ENCODE data around the gene MRPL12.
"Not testable (repeated sequence)": the region's sequence is repeated elsewhere in the genome, so short reads cannot be mapped to it uniquely, and the experiment has no call there.

MRPL12 gene

GRCh38 chr17:81702934-81703746 lies at the start of gene MRPL12:
Gene MRPL12 (plus strand): TSS chr17:81703367. CDS start chr17:81703502, 135 bp downstream.
- peak; percentile 81 for DNase-seq

GRCh38 chr17:81655378-81656117 lies 47.6 kb upstream of the MRPL12 start:
- DNase-seq, result no peak

- no peak for DNase-seq
These were observed 46.9 kb upstream of the MRPL12 start, which contains the start of gene PDE6G for GRCh38 chr17:81656118-81656743. Gene PDE6G (minus strand): TSS chr17:81656542. CDS start chr17:81653305, 3,237 bp downstream.

- DNase-seq, result no peak
These were observed 46.3 kb upstream of the MRPL12 start for GRCh38 chr17:81656835-81657234.

GRCh38 chr17:81659038-81659437 lies 44.1 kb upstream of the MRPL12 start:
- DNase-seq, result no peak

GRCh38 chr17:81660441-81660840 lies 42.7 kb upstream of the MRPL12 start:
- DNase-seq, result no peak

- DNase-seq, result no peak
These were observed 41.2 kb upstream of the MRPL12 start for GRCh38 chr17:81662002-81662401.

GRCh38 chr17:81664051-81664470 lies 39.1 kb upstream of the MRPL12 start:
- no peak for DNase-seq

- DNase-seq, result peak; percentile 56
These were observed 37.7 kb upstream of the MRPL12 start for GRCh38 chr17:81665205-81666091.

- no peak for DNase-seq
These were observed 37.1 kb upstream of the MRPL12 start for GRCh38 chr17:81666092-81666341.

GRCh38 chr17:81666342-81667191 lies 36.6 kb upstream of the MRPL12 start, which contains the start of the genes CCDC137 and OXLD1:
Gene CCDC137 (plus strand): TSS chr17:81666737. CDS start chr17:81666767, 30 bp downstream.
Gene OXLD1 (minus strand): TSS chr17:81666605. CDS start chr17:81666577, 28 bp downstream.
- DNase-seq, result peak; percentile 84

GRCh38 chr17:81667754-81668153 lies 35.4 kb upstream of the MRPL12 start:
- no peak for DNase-seq

GRCh38 chr17:81672504-81672903 lies 30.7 kb upstream of the MRPL12 start:
- no peak for DNase-seq

- DNase-seq, result no peak
These were observed 30.2 kb upstream of the MRPL12 start for GRCh38 chr17:81672954-81673353.

- no peak for DNase-seq
These were observed 29.5 kb upstream of the MRPL12 start for GRCh38 chr17:81673561-81674258.

GRCh38 chr17:81675515-81676221 lies 27.5 kb upstream of the MRPL12 start:
- not testable (repeated sequence) for DNase-seq

- DNase-seq, result no peak
These were observed 26.3 kb upstream of the MRPL12 start for GRCh38 chr17:81676906-81677305.

GRCh38 chr17:81680150-81680549 lies 23.0 kb upstream of the MRPL12 start:
- no peak for DNase-seq

GRCh38 chr17:81681672-81682071 lies 21.5 kb upstream of the MRPL12 start:
- no peak for DNase-seq

GRCh38 chr17:81682565-81683207 lies 20.5 kb upstream of the MRPL12 start:
- no peak for DNase-seq

All from activated T-cell treated with anti-CD3 and anti-CD28 coated beads for 4 hours (primary cell).